Smooth muscle cell (in vitro differentiated cells): ENCODE results near the gene MRTFA. TPM values are rescaled to one million over a fixed set of nuclear protein-coding genes. Genes with fewer than 3 reads are reported as not detected.
A peak's percentile ranks its signal among the peaks of the same experiment; 100 is the strongest.

Experiments used
- DNase-seq: peaks from one replicate; lab custom pipeline; 2025; ENCODE audit not compliant: unreplicated experiment; lab: John Stamatoyannopoulos, UW
- H2AFZ ChIP-seq: fragments of 200-600 bp; sonication (generic); 2 replicates; pipeline ENCODE4 v1.6.0; 2016; ENCODE audit warnings: antibody characterized with exemption, low read depth, mild to moderate bottlenecking
- H3F3A ChIP-seq: fragments of 200-600 bp; sonication (generic); 2 replicates; pipeline ENCODE4 v1.6.0; 2017; ENCODE audit warnings: antibody characterized with exemption, low read depth
- H3K27ac ChIP-seq: fragments of 200-600 bp; sonication (generic); 2 replicates; pipeline ENCODE4 v1.5.1; 2016; ENCODE audit warnings: low read depth, mild to moderate bottlenecking
- H3K27me3 ChIP-seq: fragments of 200-600 bp; sonication (generic); 2 replicates; pipeline ENCODE4 v1.6.1; 2016; ENCODE audit warnings: low read depth, mild to moderate bottlenecking
- H3K36me3 ChIP-seq: fragments of 200-600 bp; sonication (generic); 2 replicates; pipeline ENCODE4 v1.5.1; 2016; ENCODE audit warnings: low read depth
- H3K4me1 ChIP-seq: fragments of 200-600 bp; sonication (generic); 2 replicates; pipeline ENCODE4 v1.5.1; 2016; ENCODE audit warnings: low read depth
- H3K4me2 ChIP-seq: fragments of 200-600 bp; sonication (generic); 2 replicates; pipeline ENCODE4 v1.6.0; 2016; ENCODE audit warnings: mild to moderate bottlenecking
- H3K4me3 ChIP-seq: fragments of 200-600 bp; sonication (generic); 2 replicates; pipeline ENCODE4 v1.5.1; 2016; ENCODE audit warnings: mild to moderate bottlenecking
- H3K79me2 ChIP-seq: fragments of 200-600 bp; sonication (generic); 2 replicates; pipeline ENCODE4 v1.6.0; 2016; ENCODE audit warnings: low read depth, mild to moderate bottlenecking
- H3K9ac ChIP-seq: fragments of 200-600 bp; sonication (generic); 2 replicates; pipeline ENCODE4 v1.6.0; 2016; ENCODE audit warnings: low read depth
- H3K9me3 ChIP-seq: fragments of 200-600 bp; sonication (generic); replicated peaks from 2 replicates; pipeline ENCODE4 v1.5.1; 2016; ENCODE audit warnings: low read depth
- H4K20me1 ChIP-seq: fragments of 200-600 bp; sonication (generic); 2 replicates; pipeline ENCODE4 v1.6.0; 2016; ENCODE audit warnings: low read depth
- WGBS: methylation state at CpG from one replicate; pipeline ENCODE4 v1.1.7; 2016; ENCODE audit warnings: low lambda C conversion rate; 5-methylcytosine and 5-hydroxymethylcytosine counted together
- polyA plus RNA-seq: library from polyadenylated mRNA; unstranded; fragments of >200 nt; fragmentation: Nextera tagmentation; extraction: Ambion mirVana; gene quantifications from 2 replicates; pipeline ENCODE4 v1.2.1, GENCODE V29; 2016
- total RNA-seq: library from RNA; depleted of rRNA; stranded (reverse); fragments of >200 nt; gene quantifications from 2 replicates; pipeline ENCODE4 v1.2.3, GENCODE V29; 2014
- TF ChIP-seq, protein P1 (sequence below): fragments of 200-600 bp; sonication (generic); IDR thresholded peaks from 2 replicates; pipeline ENCODE4 v1.5.1; 2017; ENCODE audit warnings: borderline replicate concordance, mild to moderate bottlenecking, antibody characterized with exemption; ENCODE audit not compliant: insufficient read depth, poor library complexity, severe bottlenecking

MRTFA gene
- total and polyA plus RNA-seq, 2 experiments from 2014 or later, result 25.5 to 41.7 TPM

DNA sequence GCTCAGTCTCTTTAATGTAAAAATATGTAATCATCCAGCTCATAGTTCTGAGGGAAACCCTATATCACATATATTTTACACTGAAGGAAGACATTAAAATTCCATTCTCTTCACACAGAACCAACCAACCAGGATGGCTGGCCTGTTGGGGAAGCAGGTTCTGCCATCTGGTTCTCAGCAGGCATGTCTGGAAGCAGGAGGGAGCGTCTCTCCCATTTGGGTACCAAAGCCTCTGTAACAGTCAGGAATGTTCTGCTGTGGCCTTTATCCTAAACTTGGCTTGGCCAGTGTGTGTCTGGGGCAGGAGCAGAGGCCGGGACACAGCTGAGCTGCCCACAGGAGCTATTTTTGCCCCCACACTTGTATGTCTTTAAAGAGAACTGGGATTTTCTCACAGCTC is 236.9 kb downstream of the MRTFA start:
- Histone ChIP-seq H4K20me1 (peaks cover 17% of the 10 kb centered on the region), H3F3A (peaks cover 9% of the 10 kb centered on the region), H3K4me2 (no peak overlapping the region), H3K9ac (no peak overlapping the region), H3K27me3 (no peaks in the 10 kb centered on the region), H3K27ac (peak overlapping the region; percentile 62), H2AFZ (no peak overlapping the region), H3K4me3 (no peak overlapping the region), H3K79me2 (peaks cover 12% of the 10 kb centered on the region), H3K36me3 (no peaks in the 10 kb centered on the region), H3K9me3 (no peaks in the 10 kb centered on the region), H3K4me1 (no peaks in the 10 kb centered on the region)
- no peak for DNase-seq
- TF ChIP-seq, protein P1, sequence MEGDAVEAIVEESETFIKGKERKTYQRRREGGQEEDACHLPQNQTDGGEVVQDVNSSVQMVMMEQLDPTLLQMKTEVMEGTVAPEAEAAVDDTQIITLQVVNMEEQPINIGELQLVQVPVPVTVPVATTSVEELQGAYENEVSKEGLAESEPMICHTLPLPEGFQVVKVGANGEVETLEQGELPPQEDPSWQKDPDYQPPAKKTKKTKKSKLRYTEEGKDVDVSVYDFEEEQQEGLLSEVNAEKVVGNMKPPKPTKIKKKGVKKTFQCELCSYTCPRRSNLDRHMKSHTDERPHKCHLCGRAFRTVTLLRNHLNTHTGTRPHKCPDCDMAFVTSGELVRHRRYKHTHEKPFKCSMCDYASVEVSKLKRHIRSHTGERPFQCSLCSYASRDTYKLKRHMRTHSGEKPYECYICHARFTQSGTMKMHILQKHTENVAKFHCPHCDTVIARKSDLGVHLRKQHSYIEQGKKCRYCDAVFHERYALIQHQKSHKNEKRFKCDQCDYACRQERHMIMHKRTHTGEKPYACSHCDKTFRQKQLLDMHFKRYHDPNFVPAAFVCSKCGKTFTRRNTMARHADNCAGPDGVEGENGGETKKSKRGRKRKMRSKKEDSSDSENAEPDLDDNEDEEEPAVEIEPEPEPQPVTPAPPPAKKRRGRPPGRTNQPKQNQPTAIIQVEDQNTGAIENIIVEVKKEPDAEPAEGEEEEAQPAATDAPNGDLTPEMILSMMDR, result no peak
- WGBS, result 43% methylated on average over 2 of the region's 2 CpGs

DNA sequence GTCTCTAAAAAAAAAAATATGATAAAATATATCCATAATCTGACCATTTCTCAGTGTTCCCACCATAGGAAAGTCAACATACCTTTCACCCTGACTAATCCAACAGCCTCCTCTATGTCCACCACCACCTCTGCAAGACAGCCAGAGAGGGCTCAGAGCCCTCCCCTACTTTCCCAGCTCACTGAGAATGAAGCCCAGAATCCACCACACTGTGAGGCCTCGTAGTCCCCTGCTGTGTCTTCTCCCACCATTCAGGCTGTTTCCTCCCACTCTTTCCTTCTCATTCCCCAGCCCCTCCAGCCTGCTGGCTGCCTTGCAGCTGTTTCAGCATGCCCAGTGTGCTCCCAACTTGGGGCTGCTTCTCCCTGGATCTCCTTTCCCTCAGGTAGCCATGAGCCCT is 239.1 kb downstream of the MRTFA start:
- Histone ChIP-seq H3K79me2 (peaks cover 28% of the 10 kb centered on the region), H3K27me3 (no peaks in the 10 kb centered on the region), H3K9me3 (no peaks in the 10 kb centered on the region), H3F3A (peaks cover 9% of the 10 kb centered on the region), H3K4me2 (peak overlapping the region; percentile 47), H3K4me3 (no peak overlapping the region), H3K36me3 (no peaks in the 10 kb centered on the region), H3K27ac (peak overlapping the region; percentile 93), H3K9ac (peak overlapping the region; percentile 70), H3K4me1 (no peaks in the 10 kb centered on the region), H4K20me1 (peaks cover 12% of the 10 kb centered on the region), H2AFZ (no peak overlapping the region)
- WGBS, result 0% methylated on average over 1 of the region's 1 CpG
- DNase-seq, result no peak
- TF ChIP-seq, protein P1, result no peak

DNA sequence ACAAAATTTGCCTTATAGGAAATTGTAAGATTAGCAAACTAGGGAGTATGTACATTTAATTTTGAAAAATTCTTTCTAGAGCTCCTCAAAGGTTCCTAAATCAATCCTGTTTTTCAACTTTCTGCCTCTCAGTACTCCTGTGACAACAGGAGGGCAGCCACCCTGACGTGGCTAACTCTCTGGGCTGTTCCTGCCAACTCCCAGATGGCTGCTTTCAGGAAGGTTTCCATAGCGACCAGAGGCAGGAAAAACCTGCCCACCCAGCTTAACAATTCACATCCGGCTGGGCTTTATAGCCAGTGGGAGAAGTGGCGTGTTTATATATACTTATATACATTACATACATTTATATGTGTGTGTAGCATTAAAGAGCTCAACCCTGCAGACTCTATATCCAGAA is 239.6 kb downstream of the MRTFA start:
- Histone ChIP-seq H4K20me1 (peaks cover 12% of the 10 kb centered on the region), H3K9ac (peak overlapping the region; percentile 70), H3K9me3 (no peaks in the 10 kb centered on the region), H3K36me3 (no peaks in the 10 kb centered on the region), H3K27ac (peak overlapping the region; percentile 93), H3K79me2 (peaks cover 33% of the 10 kb centered on the region), H3K4me2 (peak overlapping the region; percentile 47), H3K4me3 (no peak overlapping the region), H3K27me3 (no peaks in the 10 kb centered on the region), H3F3A (peaks cover 9% of the 10 kb centered on the region), H3K4me1 (no peaks in the 10 kb centered on the region), H2AFZ (no peak overlapping the region)
- no peak for DNase-seq
- 18% methylated on average over 4 of the region's 4 CpGs for WGBS
- TF ChIP-seq, protein P1, result no peak

DNA sequence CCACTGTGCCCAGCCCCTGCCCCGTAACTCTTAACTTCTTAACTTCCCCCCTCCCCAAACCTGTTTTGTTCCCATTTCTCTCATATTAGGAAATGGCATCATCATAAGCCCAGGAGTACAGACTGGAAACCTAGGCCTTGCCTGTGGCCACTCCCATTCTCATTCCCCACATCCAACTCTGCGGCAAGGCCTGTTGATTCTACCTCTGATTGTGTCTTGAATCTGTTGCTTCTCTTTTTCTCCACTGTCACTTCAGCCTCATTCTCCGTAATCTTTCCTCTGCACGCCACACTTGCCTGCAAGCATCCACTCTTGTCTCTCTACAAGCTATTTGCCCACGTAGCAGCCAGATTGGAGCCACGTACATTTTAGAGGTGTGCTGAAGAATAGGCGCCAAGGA is 240.9 kb downstream of the MRTFA start:
- Histone ChIP-seq H3K79me2 (peaks cover 33% of the 10 kb centered on the region), H2AFZ (no peak overlapping the region), H3K4me2 (no peak overlapping the region), H3K27me3 (no peaks in the 10 kb centered on the region), H3K9ac (no peak overlapping the region), H3K4me1 (no peaks in the 10 kb centered on the region), H3K36me3 (no peaks in the 10 kb centered on the region), H3K27ac (peak overlapping the region; percentile 93), H4K20me1 (peaks cover 19% of the 10 kb centered on the region), H3F3A (peaks cover 6% of the 10 kb centered on the region), H3K4me3 (no peak overlapping the region), H3K9me3 (no peaks in the 10 kb centered on the region)
- WGBS, result 91% methylated on average over 7 of the region's 7 CpGs
- DNase-seq, result no peak
- TF ChIP-seq, protein P1, result no peak
